GM10248 (cell line): ENCODE data around the gene SEC11C.

ENCODE experiments used
- CTCF ChIA-PET: fragments of 300-600 bp; sonication (Branson Sonifier 250); formaldehyde crosslinking; extraction: SDS; loops from one replicate; lab custom pipeline; 2021; ENCODE audit warnings: antibody characterized with exemption; lab: Yijun Ruan, JAX
- POLR2A ChIA-PET: fragments of 350-650 bp; sonication (Branson Sonifier 250); formaldehyde crosslinking; extraction: SDS; loops from one replicate; lab custom pipeline; 2020; ENCODE audit warnings: antibody characterized with exemption; lab: Yijun Ruan, JAX
- DNase-seq: peaks from one replicate; pipeline ENCODE4 v3.0.0; 2012; ENCODE audit errors: extremely low spot score
- CTCF ChIP-seq: IDR thresholded peaks from 2 replicates; pipeline ENCODE4 v1.5.1; 2012; ENCODE audit warnings: mild to moderate bottlenecking, low read depth; ENCODE audit errors: extremely low read depth, missing control alignments, control extremely low read depth

Gene SEC11C

GRCh38 chr18:59177485-59177884 lies 37.8 kb downstream of the SEC11C start:
- no peak for TF ChIP-seq CTCF
- POLR2A ChIA-PET: no interaction called here
- DNase-seq: no peak
- CTCF ChIA-PET: interaction anchor here (1.1 to 2.0 kb wide), 2 partner anchors 12 to 17 kb away, joined by 3 to 8 read pairs; no protein-coding TSS in a partner anchor

DNA sequence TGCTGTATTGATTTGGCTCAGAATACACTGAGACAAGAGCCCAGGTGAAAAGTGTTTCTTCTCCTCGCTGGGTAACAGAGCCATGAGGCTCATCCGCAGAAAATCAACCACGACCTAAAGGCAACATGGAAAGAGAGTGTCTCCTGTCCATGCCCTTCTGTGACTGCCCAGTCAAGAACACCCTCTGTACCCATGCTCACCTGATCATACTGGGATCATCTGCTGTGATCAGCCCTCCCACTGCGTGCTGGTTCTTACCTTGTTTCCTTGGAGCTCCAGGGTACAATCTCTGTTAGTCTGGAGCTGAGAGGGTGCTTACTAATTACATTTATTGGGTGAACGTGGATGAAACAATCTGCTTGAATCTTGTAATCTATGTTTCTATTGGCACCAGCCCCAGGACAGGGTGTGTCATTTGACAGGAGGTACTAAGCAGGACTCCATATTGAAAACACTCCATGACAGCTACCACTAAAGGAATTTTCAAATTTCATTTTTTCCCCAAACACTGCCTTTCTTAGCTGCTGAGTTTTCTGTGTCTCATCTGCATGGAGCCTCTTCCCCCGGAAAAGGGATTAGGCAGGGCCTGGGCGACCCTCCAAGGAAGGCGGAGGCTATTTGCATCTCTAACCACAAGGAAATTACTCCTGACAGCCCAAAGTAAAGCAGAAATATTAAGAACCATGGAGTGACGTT lies 40.6 kb downstream of the SEC11C start:
- no peak for DNase-seq
- no peak for TF ChIP-seq CTCF
- ChIA-PET CTCF (no interaction called here), POLR2A (no interaction called here)

DNA sequence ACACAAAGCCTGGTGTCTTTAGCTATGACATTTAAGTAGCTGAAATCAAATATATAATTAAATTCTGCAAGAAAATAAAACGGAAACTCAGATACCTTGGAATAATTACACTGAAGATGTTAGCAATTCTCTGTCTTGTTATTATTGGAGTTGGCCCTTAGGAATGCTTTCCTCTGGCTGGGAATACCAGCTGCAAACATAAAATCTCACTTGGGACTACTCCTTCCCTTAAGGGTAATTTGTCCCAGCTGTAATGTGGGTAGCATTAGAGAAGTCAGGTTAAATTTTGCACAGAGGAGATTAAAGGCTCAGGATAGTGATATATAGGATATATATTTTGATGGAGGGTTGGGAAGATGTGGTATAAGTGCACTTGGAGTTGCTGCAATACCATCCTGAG lies 43.0 kb downstream of the SEC11C start:
- CTCF ChIA-PET: interaction anchor here (0.8 kb wide), 1 partner anchor 10 kb away, joined by 3 read pairs; no protein-coding TSS in a partner anchor
- POLR2A ChIA-PET: no interaction called here
- no peak for DNase-seq
- TF ChIP-seq CTCF: no peak

DNA sequence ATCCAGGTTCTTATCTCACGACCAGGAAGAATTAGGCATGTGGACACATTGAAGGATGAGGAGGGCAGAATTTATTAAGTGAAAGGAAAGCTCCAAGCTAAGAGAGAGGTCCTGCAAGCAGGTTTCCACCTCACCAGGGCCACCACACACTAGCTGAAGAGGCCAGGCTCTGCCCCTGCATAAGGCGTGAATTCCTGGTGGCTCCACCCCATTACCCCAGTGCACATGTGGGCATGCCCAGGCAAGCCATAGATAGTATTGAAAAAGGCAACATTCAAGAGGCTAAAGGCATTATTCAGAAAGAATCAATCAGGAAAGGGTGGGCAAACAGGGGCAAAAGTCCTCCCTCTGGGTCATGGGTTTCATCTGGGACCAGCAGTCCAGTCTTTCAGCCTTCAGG lies 49.3 kb downstream of the SEC11C start:
- ChIA-PET CTCF (interaction anchor here (2.9 kb wide), 1 partner anchor 12 kb away, joined by 8 read pairs; no protein-coding TSS in a partner anchor), POLR2A (no interaction called here)
- no peak for TF ChIP-seq CTCF
- no peak for DNase-seq

- TF ChIP-seq CTCF: no peak
- DNase-seq: no peak
- CTCF ChIA-PET: interaction anchor here (2.9 kb wide), 1 partner anchor 13 kb away, joined by 8 read pairs; no protein-coding TSS in a partner anchor
- POLR2A ChIA-PET: no interaction called here
These were observed 50.1 kb downstream of the SEC11C start for GRCh38 chr18:59189746-59190145.

- no peak for DNase-seq
- CTCF ChIA-PET: interaction anchor here (1.2 kb wide), 1 partner anchor 112 kb away, joined by 3 read pairs; no protein-coding TSS in a partner anchor
- POLR2A ChIA-PET: no interaction called here
- TF ChIP-seq CTCF: no peak
These were observed 56.6 kb downstream of the SEC11C start for GRCh38 chr18:59196161-59196725.
